NOMO-1 (cell line): ENCODE measurements around the gene MED20.
"Not testable (repeated sequence)": the region's sequence is repeated elsewhere in the genome, so short reads cannot be mapped to it uniquely, and the experiment has no call there.

ENCODE experiments used
- DNase-seq, 2 experiments: peaks; one replicate each; lab custom pipeline; 2025; ENCODE audit not compliant: unreplicated experiment in 2 of 2; lab: John Stamatoyannopoulos, UW

Gene MED20

GRCh38 chr6:41920921-41921711 lies at the start of gene MED20, which contains the start of gene BYSL:
MED20 (minus strand) TSS chr6:41921139; CDS start chr6:41921018, 121 bp downstream.
BYSL (plus strand) TSS chr6:41921499; CDS start chr6:41921563, 64 bp downstream.
- peak; percentile 93 to 94 for DNase-seq

- peak; percentile 46 to 78 for DNase-seq
These were observed 49.5 kb upstream of the MED20 start for GRCh38 chr6:41970436-41970846.

GRCh38 chr6:41967312-41968287 lies 46.7 kb upstream of the MED20 start:
- no peak for DNase-seq

GRCh38 chr6:41966961-41967311 lies 46.0 kb upstream of the MED20 start:
- no peak for DNase-seq

- DNase-seq = no peak
These were observed 45.4 kb upstream of the MED20 start for GRCh38 chr6:41966214-41966920.

GRCh38 chr6:41965429-41966213 lies 44.7 kb upstream of the MED20 start:
- DNase-seq = no peak

GRCh38 chr6:41964201-41964887 lies 43.4 kb upstream of the MED20 start:
- no peak for DNase-seq

GRCh38 chr6:41963371-41963770 lies 42.4 kb upstream of the MED20 start:
- no peak for DNase-seq

GRCh38 chr6:41960028-41960427 lies 39.1 kb upstream of the MED20 start:
- DNase-seq = no peak

GRCh38 chr6:41958022-41958856 lies 37.3 kb upstream of the MED20 start:
- DNase-seq = no peak

- no peak for DNase-seq
These were observed 36.2 kb upstream of the MED20 start for GRCh38 chr6:41957117-41957516.

GRCh38 chr6:41955412-41955811 lies 34.5 kb upstream of the MED20 start:
- no peak for DNase-seq

- DNase-seq = no peak
These were observed 33.7 kb upstream of the MED20 start for GRCh38 chr6:41954668-41955067.

GRCh38 chr6:41947581-41948220 lies 26.8 kb upstream of the MED20 start:
- DNase-seq = no peak

- no peak for DNase-seq
These were observed 22.5 kb upstream of the MED20 start for GRCh38 chr6:41943456-41943855.

GRCh38 chr6:41942882-41943281 lies 21.9 kb upstream of the MED20 start:
- DNase-seq = not testable (repeated sequence)

GRCh38 chr6:41942067-41942851 lies 21.3 kb upstream of the MED20 start:
- DNase-seq = peak in 1 of 2 experiments; percentile 83
